HG03558 (cell line): Measurements from ENCODE around the gene LAIR1.
"Not testable (repeated sequence)": the region's sequence is repeated elsewhere in the genome, so short reads cannot be mapped to it uniquely, and the experiment has no call there.

ENCODE experiments used
- ATAC-seq: cut with Tn5 transposase; IDR thresholded peaks from one replicate; pipeline ENCODE4 v1.9.1; 2021; ENCODE audit warnings: moderate number of reproducible peaks; ENCODE audit not compliant: unreplicated experiment; ENCODE audit errors: extremely low read depth

Gene LAIR1

DNA sequence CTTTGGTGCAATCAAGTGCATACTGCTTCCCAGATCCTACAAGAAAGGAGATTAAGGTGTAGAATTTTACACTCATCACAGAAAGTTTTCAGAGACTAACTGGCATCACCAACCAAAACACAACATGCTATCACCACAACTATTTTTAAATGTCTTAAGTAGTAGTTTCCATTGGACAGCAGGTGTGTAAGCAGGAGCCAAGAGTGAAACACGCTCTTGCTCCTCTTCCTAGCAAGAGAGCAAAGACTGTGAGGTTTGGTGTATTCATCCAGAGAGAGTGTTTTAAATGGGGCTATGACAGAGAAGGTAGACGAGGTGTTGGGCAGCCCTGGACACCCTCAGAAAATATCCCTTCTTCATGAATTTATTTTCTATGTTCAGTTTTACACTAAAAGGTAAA, 13.3 kb downstream of the LAIR1 start:
- no peak for ATAC-seq

DNA sequence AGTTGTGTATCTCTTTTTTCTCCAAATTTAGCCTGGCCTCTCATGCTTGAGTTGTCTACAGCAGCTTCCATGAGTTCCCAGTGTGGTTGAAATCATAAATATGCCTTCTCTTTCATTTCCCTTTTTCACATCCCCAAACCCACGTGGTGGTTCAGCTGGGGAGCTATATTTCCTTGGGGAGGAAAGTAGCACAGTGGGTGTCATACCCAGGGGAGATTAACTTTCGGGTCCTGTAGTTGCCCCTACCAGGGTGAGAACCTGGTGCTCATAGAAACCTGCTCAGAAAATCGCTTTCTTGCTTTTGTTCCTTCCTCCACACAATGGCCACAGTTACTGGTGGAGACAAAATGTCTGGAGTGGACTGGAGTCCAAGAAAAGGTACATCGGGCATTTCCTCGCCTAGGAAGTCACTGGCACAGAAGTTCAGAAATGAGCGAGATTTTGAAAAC, 18.8 kb downstream of the LAIR1 start:
- no peak for ATAC-seq

DNA sequence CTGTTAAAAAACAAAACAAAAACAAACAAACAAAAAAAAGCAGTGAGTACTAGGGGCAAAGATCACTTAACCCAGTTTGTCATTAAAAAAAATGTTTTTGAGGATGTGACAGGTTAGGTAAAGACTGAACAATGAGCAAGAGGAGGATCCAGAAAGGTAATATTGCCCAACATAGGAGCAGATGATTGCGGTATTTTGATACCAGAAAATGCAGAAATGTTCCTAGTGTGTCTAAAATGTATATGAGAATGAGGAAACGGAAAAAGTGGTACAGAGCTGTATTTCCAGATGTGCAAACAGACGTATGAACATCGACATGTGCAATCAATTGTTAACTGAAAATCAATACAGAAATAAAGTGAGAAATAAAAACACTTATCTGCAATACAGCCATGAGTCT, 20.9 kb downstream of the LAIR1 start:
- ATAC-seq = no peak

DNA sequence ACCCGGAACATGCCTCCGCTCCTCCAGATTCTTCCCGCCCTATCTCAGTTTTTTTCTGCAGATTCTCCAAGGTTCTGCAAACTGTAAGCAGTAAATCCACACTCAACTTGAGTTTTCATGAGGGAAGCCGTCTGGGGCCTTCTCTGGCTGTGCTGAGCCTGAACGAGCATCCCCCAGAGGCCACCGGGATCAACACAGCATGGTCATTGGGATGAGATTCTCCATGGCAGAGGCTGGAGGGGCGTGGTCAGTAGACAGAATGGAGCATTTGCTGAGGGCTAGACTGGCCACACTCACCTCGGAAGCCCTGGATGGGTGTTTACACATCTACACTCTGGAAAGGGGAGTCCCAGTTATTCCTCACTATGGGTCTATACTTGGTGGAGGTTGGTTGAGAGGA, 23.4 kb downstream of the LAIR1 start:
- no peak for ATAC-seq

DNA sequence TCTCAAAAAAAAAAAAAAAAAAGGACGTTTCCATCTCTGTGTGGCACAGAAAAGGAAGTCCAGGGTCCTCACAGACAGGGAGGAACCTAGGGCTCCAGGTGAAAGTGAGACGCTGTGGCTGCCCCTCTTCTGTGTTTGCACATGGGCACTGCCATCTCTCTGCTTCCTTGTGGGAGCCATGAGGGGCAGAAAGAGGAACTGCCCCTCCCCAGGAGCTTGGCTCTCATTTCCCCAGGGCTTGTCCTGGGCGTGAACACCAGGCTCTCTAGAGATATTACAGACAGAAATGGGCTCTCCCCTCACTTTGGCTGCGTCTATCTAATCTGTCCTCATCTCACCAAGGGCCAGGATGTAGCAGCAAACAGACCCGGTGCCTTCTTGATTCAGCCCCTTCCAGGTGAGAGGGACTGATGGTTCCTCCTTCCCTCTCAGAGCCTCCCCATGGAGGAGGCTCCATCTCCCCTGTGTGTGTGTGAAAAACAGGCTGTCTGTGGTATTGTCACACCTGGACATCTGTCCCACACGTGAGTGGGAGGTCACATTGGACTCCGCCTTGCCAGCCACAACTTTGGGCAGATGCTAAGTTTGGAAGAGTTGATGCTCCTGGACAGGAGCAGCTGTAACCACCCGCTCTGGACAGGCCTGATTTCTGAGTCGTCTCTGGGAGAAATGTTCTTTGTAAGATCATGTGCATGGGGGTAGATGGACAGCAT, 24.9 kb downstream of the LAIR1 start:
- no peak for ATAC-seq

DNA sequence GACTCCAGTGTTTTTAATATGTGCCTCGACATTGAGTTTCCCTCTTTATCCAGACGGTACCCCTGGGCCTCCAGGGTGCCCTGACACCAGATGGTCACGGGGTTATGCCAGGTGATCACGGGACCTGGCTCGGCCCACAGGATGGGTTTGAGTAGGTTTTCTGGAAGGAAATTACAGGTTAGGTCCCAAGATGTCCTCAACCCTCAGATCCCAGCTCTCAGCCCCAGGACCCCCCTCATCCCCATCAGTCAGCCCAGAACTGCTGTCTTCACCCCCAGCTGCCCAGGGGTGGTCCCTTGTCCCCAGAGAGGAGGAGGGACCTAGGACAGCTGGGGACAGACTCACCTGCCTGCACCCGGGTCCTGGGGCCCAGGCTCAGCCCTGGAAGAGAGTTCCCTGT, 26.2 kb downstream of the LAIR1 start:
- no peak for ATAC-seq

DNA sequence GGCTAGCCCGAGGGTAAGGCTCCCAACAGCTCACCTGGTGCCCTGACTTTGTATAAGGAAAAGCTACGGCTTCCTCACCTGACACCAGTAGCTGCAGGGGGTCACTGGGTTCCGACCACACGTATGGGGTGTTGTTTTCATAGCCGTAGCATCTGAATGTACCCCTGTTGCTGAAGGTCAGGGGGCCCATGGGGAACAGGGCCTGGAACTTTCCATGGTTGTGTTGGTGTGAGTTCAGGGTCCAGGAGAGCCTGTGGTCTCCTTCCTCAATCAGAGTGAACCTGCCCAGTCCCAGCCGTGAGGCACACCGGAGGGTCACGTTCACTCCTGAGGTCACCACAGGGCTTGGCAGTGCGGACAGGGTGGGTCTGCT, 26.9 kb downstream of the LAIR1 start:
- no peak for ATAC-seq

DNA sequence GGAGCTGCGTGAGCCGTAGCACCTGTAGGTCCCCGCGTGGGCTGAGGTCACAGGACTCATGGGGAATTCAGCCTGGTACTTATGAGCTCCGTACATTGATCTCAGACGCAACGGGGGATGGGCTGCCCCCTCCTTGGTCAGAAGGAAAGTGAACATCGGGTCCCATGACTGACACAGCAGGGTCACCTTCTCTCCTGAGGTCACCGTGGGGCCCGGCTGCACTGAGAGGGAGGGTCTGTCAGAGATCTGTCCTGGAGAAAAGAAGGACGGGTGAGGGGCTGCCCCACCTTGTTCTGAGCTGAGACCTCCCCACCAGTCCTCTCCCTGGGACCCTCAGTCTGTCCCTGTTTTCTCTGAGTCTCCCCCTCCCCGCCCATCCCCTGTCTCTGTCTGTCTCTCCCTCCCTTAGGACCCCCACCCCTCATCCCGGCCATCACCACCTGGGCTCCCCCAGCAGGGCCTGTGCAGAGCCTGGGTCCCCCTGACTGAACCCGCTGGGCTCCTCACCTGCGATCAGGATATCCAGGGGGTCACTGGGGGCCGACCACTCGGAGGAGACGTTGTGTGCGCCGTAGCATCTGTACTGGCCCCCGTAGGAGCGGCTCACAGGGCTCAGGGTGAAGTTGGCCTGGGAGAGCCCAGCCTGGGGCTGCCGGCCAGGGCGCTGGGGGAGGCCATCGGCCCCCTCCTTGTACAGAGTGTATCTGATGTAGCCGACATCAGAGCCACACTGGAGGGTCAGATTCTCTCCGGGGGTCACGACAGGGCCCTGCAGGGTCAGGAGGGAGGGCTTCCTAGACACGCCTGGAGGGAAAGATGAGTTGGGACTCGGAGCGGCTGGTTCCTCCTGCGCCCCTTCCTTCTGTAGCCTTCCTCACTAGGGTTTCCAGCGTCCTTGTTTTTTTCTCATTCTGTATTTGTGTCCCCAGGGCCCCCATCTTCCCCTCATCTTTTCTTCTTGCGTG, 27.6 kb downstream of the LAIR1 start:
- no peak for ATAC-seq

DNA sequence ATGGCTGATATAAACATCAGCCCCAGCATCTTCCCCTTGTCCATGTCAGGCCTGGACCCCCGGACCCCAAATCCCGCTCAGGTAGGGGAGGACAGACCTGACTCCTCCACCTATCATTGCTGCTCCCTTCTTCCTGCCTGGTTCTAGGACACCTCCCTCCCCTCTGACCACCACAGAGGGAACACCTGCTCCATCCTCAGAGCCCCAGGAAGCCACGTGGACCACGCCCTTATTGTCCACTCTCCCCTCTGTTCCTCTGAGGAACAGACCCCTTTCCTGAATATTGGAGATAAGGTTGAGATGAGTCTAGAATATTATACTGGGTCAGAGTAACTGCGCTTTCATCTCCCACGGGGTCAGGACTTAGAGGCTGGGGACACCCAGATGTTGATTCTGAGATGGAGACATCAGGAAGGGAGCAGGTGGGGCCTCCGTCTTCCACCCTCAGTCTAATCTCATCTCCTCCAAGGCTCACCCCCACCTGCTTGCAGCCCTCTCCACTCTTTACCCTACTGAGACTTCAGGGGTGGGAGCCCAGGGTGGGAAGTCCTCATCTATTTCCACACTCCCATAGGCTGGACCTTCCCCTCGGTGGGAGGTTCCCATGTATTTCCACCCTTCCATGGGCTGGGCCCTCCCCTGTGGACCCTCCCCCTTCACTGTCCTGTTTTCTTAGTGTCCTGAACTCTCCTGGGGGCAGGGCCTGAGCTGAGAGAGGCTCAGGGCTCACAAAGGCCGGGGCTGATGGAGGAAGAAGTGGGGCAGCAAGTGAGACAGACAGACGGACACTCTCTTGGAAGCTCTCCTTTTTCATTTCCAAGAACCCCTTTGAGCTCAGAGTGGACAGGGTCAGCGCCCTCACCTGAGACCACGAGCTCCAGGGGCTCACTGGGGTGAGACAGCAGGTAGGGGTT, 28.5 kb downstream of the LAIR1 start:
- ATAC-seq = no peak

DNA sequence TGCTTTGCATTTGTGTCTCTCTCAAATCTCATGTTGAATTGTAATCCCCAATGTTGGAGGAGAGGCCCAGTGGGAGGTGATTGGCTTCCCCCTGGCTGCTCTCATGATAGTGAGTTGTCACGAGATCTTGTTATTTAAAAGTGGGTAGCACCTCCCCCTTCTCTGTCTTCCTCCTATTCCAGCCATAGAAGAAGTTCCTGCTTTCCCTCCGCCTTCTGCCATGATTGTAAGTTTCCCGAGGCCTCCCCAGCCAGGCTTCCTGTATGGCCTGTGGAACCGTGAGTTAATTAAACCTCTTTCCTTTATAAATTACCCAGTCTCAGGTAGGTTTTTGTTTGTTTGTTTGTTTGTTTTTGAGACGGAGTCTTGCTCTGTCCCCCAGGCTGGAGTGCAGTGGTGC, 29.6 kb downstream of the LAIR1 start:
- ATAC-seq = no peak

DNA sequence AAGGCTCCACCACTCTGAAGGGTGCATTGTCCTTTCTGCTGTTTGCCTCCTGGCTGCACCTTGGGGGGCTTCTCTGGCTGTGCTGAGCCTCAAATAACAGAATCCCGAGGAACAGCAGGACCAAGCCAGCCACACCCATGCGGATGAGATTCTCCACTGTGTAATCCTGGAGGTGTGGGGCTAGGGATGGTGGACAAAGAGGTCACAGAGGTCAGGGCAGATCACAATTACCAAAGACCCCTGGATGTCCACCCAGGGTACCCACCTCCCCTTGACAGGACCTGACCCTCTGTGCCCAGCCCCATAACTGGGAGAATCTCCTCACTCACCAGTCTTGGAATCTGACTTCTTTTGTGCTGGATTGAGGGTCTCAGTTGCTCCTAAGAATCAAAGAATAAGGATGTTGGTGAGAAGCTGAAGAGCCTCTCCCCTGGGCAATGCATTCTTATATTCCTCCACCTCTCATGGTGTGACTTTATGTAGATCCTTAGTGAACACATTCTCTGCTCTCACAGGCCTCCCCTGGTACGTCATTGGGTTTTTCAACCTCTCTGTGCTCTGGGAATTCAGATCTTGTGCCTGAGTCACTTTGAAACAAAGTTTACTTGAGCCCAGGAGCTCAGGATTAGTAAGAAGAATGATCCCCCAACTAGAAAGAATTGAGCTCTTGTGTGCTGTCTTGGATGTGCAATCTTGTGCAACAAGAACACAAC, 31.0 kb downstream of the LAIR1 start:
- no peak for ATAC-seq

DNA sequence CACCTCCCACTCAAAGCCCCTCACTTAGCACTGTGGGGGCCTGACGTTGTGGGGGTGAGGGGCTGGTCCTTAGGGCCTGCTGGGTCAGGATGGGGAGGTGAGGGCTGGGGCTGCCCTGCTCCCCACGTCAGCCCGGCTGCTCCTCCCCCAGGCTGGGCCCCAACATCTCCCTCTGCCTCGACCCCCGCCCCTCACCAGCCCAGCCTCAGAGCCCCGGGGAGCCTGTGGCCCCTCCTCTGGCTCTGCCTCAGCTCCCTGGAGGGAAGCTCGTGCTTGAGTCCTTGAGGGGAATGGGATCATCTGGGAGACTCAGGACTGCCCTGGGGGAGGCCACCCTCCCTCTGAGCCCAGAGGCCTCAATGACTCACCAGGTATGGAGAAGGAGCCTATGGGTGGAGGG, 32.6 kb downstream of the LAIR1 start:
- no peak for ATAC-seq

DNA sequence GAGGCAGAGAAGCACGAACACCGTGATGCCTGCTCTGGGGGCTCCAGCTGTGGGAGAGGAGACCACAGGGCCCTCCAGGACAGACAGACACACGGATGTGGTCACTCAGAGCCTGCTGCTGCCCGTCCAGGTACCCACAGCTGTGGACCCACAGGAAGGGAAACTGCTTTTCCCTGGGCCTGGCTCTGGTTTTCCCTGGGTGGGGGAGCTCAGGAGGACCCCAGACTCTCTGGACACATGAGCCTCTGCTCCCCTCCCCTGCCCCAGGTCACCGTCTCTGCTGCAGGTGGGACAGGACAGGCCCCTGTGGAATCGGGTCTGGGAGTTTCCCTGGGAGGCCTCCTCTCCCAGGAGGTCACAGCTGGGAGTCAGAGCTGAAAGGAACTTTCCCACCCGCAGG, 33.1 kb downstream of the LAIR1 start:
- no peak for ATAC-seq

DNA sequence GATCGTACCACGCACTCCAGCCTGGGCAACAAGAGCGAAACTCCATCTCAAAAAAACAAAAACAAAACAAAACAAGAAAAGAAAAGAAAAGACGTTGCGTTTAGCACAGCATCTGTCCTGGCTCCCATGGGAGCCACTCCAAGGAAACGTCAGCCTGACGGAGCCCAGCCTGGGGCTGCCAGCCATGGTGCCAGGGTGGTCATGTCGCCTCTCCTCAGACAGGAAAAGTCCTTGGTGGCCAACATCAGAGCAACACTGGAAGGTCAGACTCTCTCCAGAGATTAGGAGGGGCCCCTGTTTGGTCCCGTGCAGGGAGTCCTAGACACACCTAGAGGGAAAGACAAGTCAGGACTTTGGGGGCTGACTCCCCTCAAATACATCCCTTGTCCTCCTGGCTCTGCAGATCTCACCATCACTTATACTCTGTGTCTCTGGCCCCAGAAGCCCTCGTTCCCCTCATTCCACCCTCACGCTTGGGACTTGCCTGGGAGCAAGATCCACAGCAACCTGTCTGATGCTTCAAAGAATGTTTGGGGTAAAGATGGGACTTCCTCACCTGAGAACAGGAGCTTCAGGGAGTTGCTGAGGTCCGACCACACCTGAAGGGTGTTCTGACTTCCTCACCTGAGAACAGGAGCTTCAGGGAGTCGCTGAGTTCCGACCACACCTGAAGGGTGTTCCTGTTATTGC, 35.1 kb downstream of the LAIR1 start:
- ATAC-seq = no peak

DNA sequence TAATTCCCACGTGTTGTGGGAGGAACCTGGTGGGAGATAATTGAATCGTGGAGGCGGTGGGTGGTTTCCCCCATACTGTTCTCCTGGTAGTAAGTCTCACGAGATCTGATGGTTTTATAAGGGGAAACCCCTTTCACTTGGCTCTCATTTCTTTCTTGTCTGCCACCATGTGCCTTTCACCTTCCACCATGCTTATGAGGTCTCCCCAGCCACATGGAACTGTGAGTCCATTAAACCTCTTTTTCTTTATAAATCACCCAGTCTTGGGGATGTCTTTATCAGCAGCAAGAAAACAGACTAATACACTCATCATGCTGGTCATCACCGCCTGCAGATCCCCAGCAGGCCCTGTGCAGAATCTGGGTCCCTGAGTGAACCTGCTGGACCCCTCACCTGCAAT, 36.0 kb downstream of the LAIR1 start:
- not testable (repeated sequence) for ATAC-seq

DNA sequence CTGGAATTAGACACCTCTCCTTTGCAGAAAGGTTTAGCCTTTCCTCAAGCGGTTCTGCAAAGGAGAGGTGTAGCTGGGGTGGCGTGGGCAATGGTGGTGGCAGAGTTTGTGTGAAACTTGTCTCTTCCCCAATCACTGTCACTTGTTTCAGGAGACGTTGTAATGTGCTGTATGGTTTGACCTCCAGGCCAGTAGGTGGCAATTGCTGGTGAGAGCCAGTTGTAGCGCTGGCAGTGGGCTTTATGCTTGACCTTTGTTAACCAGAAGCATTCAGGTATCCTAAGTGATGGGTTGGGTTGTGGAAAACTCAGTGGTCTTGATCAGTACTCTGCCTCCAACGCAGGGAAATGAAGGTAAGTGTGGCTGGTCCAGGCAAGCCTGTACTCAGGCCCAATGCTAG, 39.1 kb downstream of the LAIR1 start:
- ATAC-seq = no peak

DNA sequence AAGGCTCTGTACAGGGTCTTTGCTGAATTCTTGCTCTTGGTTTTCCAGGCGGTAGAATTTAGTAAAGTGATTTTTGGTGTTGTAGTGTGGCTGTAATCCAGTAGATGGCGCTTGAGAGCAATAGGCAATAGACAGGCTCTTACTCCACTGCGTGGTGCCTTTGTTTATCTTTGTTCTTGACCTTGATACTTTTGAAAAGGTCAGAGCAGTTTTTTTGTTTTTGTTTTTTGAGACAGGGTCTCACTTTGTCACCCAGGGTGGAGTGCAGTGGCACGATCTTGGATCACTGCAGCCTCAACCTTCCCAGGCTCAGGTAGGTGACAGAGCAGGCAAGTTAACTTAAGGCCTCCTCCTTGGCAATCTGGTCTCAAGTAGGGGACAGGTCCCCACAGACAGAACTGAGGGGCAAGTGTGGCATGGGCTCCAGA, 39.5 kb downstream of the LAIR1 start:
- ATAC-seq = no peak

DNA sequence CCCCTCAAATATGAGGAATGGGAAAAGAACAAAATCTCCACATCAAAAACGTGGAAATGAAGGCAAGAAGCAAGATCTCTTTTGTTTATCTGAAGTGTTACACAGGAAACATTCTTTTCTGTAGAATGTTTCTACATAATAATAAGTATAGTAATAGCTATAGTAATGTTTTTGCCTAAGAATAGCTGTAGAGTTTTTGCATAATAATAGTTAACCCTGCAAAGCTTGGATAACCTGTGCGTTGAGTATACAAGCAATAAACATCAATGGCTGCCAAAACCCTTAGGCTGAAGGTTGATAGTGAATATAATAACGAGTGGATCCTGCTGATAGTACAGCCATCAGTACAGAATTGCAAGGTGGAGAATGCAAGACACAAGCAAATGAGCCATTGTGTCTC, 40.7 kb downstream of the LAIR1 start:
- ATAC-seq = no peak

DNA sequence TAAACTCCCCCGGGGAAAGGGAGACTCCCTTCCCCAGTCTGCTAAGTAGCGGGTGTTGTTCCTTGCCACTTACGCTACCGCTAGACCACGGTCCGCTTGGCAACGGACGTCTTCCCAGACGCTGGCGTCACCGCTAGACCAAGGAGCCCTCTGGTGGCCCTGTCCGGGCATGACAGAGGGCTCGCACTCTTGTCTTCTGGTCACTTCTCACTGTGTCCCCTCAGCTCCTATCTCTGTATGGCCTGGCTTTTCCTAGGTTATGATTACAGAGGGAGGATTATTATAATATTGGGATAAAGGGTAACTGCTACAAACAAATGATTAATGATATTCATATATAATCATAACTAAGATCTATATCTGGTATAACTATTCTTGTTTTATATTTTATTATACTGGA, 41.8 kb downstream of the LAIR1 start:
- ATAC-seq = not testable (repeated sequence)
